Astrocyte (in vitro differentiated cells and primary cell): ENCODE data around the gene FBXL7.

ENCODE experiments used
- CTCF ChIP-seq: IDR thresholded peaks from 2 replicates; pipeline ENCODE4 v1.5.1; 2011; ENCODE audit warnings: low read depth, mild to moderate bottlenecking, inconsistent platforms, low read length, moderate library complexity; ENCODE audit not compliant: insufficient read depth
- EZH2 ChIP-seq: IDR thresholded peaks from 2 replicates; pipeline ENCODE4 v1.6.1; 2012; ENCODE audit warnings: mild to moderate bottlenecking, low read length, inconsistent platforms; ENCODE audit not compliant: insufficient read depth

- no peak for TF ChIP-seq CTCF
- no peak for TF ChIP-seq EZH2
These were observed 402.1 kb downstream of the FBXL7 start for GRCh38 chr5:15902066-15902465.
